HG03442 (cell line): ENCODE results near the gene DDX31.
"Not testable (repeated sequence)": the region's sequence is repeated elsewhere in the genome, so short reads cannot be mapped to it uniquely, and the experiment has no call there.

Source experiments
- ATAC-seq: cut with Tn5 transposase; IDR thresholded peaks from one replicate; pipeline ENCODE4 v1.9.1; 2021; ENCODE audit warnings: mild to moderate bottlenecking, moderate library complexity; ENCODE audit not compliant: unreplicated experiment

DDX31 gene

GRCh38 chr9:132583584-132584304 lies 86.0 kb downstream of the DDX31 start:
- ATAC-seq = no peak

- no peak for ATAC-seq
Observed at GRCh38 chr9:132582786-132583583, 86.8 kb downstream of the DDX31 start.

GRCh38 chr9:132582276-132582785 lies 87.5 kb downstream of the DDX31 start, which contains the start of gene BARHL1:
Gene BARHL1, plus strand, starts transcription at chr9:132582606. Its CDS starts 192 bp downstream, at chr9:132582798.
- no peak for ATAC-seq

GRCh38 chr9:132579427-132579798 lies 90.4 kb downstream of the DDX31 start:
- ATAC-seq = no peak

GRCh38 chr9:132578367-132578932 lies 91.3 kb downstream of the DDX31 start:
- no peak for ATAC-seq

- ATAC-seq = no peak
Observed at GRCh38 chr9:132577119-132577518, 92.7 kb downstream of the DDX31 start.

GRCh38 chr9:132575811-132576210 lies 94.0 kb downstream of the DDX31 start:
- ATAC-seq = no peak

GRCh38 chr9:132575005-132575609 lies 94.7 kb downstream of the DDX31 start:
- ATAC-seq = no peak

GRCh38 chr9:132572921-132573320 lies 96.9 kb downstream of the DDX31 start:
- no peak for ATAC-seq

- ATAC-seq = no peak
Observed at GRCh38 chr9:132571806-132572600, 97.8 kb downstream of the DDX31 start.

- not testable (repeated sequence) for ATAC-seq
Observed at GRCh38 chr9:132568787-132569186, 101.0 kb downstream of the DDX31 start.

GRCh38 chr9:132564526-132564925 lies 105.3 kb downstream of the DDX31 start:
- ATAC-seq = no peak

- ATAC-seq = no peak
Observed at GRCh38 chr9:132562306-132562573, 107.5 kb downstream of the DDX31 start.

GRCh38 chr9:132560616-132561202 lies 109.1 kb downstream of the DDX31 start:
- ATAC-seq = no peak

- no peak for ATAC-seq
Observed at GRCh38 chr9:132559711-132560110, 110.1 kb downstream of the DDX31 start.

- ATAC-seq = no peak
Observed at GRCh38 chr9:132557159-132557558, 112.6 kb downstream of the DDX31 start.

- no peak for ATAC-seq
Observed at GRCh38 chr9:132556714-132557113, 113.1 kb downstream of the DDX31 start.

GRCh38 chr9:132556235-132556634 lies 113.5 kb downstream of the DDX31 start:
- no peak for ATAC-seq

GRCh38 chr9:132555528-132555927 lies 114.3 kb downstream of the DDX31 start:
- ATAC-seq = no peak

- ATAC-seq = no peak
Observed at GRCh38 chr9:132554755-132555154, 115.0 kb downstream of the DDX31 start.
